GM15510 (cell line): ENCODE data around the gene RC3H2.
A peak's percentile ranks its signal among the peaks of the same experiment; 100 is the strongest.

Experiments
- POLR2A ChIP-seq: IDR thresholded peaks from 3 replicates; pipeline ENCODE4 v1.6.1; 2011; ENCODE audit warnings: borderline replicate concordance; ENCODE audit not compliant: insufficient read length; ENCODE audit errors: extremely low read depth

The RC3H2 gene, protein sequence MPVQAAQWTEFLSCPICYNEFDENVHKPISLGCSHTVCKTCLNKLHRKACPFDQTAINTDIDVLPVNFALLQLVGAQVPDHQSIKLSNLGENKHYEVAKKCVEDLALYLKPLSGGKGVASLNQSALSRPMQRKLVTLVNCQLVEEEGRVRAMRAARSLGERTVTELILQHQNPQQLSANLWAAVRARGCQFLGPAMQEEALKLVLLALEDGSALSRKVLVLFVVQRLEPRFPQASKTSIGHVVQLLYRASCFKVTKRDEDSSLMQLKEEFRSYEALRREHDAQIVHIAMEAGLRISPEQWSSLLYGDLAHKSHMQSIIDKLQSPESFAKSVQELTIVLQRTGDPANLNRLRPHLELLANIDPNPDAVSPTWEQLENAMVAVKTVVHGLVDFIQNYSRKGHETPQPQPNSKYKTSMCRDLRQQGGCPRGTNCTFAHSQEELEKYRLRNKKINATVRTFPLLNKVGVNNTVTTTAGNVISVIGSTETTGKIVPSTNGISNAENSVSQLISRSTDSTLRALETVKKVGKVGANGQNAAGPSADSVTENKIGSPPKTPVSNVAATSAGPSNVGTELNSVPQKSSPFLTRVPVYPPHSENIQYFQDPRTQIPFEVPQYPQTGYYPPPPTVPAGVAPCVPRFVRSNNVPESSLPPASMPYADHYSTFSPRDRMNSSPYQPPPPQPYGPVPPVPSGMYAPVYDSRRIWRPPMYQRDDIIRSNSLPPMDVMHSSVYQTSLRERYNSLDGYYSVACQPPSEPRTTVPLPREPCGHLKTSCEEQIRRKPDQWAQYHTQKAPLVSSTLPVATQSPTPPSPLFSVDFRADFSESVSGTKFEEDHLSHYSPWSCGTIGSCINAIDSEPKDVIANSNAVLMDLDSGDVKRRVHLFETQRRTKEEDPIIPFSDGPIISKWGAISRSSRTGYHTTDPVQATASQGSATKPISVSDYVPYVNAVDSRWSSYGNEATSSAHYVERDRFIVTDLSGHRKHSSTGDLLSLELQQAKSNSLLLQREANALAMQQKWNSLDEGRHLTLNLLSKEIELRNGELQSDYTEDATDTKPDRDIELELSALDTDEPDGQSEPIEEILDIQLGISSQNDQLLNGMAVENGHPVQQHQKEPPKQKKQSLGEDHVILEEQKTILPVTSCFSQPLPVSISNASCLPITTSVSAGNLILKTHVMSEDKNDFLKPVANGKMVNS

DNA sequence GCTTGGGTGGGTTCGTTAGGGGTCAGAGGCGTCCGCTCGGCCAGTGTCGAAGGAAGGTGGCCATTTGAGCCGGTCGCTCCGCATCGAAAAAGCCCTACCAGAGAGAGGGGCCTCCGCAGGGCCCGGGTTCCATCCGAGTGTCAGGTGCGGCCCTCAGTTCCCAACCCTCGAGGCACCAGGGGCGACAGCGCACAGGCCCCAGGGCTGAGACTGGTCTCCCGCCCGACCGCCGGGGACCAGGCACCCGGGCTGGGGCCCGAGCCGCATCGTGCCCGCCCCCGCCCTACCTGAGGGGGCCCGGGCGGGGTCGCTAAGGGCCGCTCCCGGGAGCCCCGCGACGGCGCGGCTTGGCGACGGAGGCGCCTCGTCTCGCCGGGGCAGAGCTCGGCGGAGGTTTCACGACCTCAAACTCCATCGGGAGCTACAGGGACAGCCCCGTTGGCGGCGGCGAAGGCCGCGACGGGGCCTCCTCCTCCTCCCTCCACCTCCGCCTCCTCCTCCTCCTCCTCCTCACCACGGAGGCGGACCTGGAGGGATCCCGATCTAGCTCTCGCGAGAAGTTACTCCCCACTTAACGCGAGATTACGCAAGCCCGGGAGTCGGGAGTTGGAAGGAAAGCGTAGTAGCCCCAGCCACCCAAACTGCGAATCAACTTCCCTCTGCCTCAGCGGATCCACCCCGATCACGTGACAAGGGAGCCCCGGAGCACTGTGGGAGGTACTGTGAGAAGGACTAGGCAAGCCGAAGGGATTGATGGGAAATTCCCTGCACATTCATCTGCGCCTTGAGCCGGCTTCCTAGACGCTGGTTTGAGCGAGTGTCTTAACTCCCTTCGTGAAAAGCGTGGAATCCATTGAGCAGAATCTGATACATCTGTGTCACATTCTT is at the start of gene RC3H2:
Gene RC3H2 (minus strand): TSS at position 537 of the 888 bp plus-strand sequence. CDS start 7,850 bp downstream, outside the sequence.
- TF ChIP-seq POLR2A: peak; percentile 86

DNA sequence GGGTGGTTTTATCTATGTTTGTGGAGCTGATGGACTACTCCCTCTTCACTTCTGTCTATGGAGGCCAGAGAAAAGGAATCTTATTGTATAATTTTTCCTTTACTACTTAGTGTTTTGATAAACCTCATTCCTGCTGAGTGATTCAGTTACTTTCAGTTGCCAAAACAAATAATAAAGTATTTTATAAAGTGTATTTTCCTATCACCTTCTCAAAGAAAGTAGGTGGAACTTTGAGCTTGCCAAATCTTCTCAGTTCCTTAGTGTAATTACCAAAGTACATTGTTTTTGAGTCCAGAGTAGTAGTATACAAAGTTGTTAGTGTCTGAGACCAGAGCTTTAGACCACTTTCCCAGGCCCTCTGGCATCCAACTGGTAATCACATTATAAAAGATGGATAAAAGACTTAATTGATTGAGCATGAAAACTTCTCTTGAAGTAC is 49.1 kb upstream of the RC3H2 start:
- TF ChIP-seq POLR2A: no peak

DNA sequence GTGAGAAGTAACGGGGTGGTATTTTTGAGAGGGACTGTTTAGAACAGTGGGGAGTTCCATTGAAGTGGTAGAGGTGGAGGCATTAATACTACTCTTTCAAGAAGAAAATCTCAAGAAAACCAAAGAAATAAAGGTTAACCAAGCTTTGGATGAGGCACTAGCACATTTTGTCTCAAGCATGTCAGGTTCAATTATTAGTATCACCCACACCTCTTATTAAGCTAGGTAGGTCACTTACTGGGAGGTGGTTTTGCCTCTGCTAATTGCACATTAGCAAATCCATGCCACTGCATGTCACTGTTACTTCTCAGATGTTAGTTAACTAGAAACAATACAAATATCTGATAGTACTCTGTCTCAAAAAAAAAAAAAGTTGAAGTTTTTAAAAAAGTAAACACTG is 45.9 kb upstream of the RC3H2 start:
- TF ChIP-seq POLR2A: no peak

GRCh38 chr9:122950263-122950662 is 45.1 kb upstream of the RC3H2 start:
- no peak for TF ChIP-seq POLR2A

DNA sequence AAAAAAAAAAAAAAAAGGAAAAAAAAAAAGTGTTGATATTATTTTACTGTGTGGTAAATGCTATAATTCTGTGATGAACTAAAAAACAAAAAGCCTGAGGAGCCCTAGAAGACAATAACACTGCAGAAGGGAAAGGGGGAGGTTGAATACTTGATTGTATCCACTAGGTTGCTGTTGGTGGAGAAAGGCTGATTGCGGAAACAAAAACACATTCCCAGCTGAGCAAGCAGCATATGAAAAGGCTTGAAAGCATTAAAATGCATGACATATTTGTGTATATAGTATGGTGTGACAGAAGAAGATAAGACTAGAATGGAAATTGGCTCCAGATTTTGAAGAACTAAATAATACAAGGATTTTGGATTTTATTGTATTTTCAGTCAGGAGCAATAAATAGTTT is 44.5 kb upstream of the RC3H2 start:
- no peak for TF ChIP-seq POLR2A

DNA sequence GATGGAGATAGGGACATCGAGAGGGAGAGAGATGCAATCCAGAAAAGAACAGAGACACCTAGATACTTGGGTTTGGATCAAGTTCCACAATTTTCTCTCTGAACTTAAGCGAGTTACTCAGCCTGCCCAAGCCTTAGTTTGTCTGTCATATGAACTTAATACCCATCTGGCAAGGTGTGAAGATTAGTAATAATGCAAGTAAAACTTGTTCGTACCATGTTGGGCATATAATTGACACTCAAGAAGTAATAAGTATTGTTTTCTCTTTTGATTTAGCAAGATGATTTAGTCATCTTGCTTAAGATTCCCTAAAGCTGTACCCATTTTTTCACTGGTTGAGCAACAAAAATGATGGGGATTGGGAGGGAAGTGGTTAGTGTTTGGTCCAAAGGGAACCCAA is 43.2 kb upstream of the RC3H2 start:
- no peak for TF ChIP-seq POLR2A

DNA sequence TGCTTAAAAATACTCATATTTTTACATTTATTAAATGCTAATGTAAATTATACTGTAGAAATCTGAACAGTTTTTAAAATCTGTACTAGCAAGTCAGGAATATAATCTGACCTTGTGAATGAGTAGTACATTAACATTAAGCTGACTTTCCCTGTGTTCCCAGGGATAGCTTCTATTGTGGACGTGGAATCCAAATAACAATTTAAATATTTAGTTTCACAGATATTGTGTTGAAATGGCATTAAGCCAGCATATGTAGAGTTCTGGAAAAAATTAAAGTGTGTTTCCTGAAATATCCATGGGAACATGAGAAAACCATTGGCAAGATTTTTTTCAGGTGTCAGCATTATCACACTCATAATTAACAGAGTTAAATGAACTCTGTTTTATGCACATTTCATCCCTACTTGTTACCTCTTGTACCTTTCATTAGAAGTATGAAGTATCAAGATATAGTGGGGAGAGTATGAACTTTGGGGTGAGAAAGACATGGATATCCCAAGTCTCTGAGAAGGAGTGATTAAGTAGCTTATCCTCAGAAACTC is 41.4 kb upstream of the RC3H2 start:
- no peak for TF ChIP-seq POLR2A

DNA sequence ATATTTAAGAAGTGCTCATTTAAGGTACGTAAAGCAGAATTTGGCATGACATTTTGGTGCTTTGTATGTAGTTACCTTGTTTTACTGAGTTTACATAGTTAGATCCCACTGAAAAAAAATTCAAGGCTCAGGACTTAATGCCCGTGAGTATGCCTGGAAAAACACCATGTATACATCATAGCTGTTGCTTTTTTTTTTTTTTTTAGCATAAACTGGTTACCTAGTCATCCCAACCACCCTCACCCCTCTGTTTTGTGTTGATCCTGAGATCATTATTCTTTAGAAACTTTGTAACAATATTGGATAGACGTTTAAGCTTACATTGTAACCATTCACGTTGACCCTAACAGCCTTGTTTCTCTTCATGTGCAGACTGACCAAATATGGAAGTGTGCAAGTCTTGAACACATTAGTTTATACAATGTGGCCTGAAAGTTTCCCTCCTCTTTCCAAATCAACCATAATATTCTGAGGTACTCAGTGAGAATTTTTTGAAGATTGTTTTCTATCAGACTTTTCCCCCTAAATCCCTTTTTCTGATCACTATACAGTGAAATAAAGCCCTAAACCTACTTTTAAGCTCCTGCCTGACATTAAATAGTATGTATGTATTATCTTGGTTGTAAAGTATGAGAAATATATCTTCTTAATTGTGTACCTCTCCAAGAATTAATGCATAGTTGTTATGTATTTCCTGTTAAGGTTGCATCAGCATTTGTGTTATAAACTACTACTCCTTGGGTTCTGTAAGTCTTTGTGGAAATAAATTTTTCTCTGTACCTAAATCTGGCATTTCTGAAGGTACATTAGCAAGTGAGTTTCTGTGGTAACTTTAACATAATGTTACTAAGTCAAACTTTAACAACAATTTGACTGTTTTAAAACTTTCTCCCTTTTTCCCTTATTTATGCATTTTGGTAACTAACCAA is 40.1 kb upstream of the RC3H2 start:
- TF ChIP-seq POLR2A: no peak

DNA sequence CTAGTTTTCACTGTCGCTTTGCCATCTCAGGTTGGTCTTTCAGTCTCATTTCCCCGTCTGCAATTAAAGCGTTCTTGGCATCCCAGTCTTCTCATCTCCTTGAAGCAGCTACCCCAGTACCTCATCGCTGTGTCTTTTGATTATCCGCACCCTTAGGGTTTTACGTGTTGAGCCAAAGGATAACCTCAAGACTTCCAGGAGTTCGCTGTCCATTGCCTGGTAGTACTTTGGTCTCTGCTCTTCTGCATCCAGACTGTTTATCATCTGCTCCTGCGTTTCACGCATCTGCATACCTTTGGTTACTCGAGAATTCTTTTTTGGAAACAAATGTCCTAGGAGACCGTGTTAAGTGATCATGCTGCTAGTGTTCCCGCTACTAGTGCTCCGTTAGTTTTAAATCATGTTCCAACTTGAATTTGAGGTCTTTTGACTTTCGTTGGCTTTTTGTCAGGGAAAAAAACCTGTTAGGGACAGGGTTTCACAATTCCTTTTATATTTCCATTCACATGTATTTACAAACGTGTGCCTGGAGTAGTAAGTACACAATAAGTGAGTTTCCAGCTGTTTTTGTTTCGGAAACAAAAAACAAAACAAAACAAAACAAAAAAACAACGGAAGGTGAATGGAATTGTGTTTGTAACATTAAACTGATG is 36.5 kb upstream of the RC3H2 start:
- no peak for TF ChIP-seq POLR2A

DNA sequence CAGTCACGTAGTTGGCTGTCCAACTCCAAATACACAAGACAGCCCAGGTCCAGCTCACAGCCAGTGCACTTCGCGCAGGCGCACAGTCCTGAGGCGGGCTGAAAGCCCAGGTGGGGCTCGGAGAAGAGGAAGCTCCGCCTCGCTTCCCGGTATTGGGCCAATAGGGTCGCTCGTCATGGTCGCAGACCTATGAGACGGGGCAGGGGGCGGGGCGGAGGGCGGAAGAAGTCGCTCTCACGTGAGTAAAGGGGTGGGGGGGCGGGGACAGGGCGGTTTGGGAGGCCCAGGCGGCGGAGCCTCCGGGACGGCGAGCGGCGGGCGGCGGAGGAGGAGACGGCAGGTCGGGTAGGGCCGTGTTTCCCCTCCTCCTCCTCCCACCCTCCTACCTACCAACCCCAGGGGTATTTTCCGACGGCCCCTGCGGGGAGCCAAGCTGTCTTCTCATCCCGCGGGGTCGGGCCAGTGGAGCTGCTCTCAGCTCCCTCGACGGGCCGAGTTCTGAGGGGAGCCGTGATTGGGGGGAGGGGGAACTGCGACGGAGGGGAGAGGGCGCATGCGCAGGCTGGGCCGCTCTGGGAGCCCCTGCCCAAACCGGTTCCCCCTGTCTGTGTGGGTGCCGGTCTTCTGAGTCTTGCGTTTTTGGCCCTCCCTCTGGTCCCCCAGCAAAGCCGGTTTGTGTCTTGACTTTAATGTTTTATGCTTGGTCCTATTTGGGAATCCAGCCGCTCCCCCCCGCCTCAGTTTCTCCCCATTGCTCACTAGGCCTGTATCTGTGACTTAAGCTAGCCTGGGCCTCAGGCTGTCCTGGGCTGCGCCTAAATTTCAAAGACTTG is 35.8 kb upstream of the RC3H2 start, which contains the start of gene RABGAP1:
Gene RABGAP1 (plus strand): TSS at position 272 of the 833 bp plus-strand sequence. CDS start 16,040 bp downstream, outside the sequence.
- peak; percentile 76 for TF ChIP-seq POLR2A

GRCh38 chr9:122940454-122940748 is 35.2 kb upstream of the RC3H2 start:
- TF ChIP-seq POLR2A: no peak
